Natural killer cell (primary cell): ENCODE measurements around the gene CLN3. TPM values are rescaled to one million over a fixed set of nuclear protein-coding genes. Genes with fewer than 3 reads are reported as not detected.

Source experiments
- ATAC-seq, 3 donors: fragments of 150-1000 bp in 2 of 3; fragments of 200-7000 bp in 1 of 3; cut with Tn5 transposase; 1 replicate in 1 of 3; 2 replicates in 2 of 3; pipeline ENCODE4 v1.10.0; 2021; ENCODE audit warnings: mild to moderate bottlenecking in 2 of 3, moderate library complexity in 2 of 3
- DNase-seq, 2 donors: peaks; one replicate each; pipeline versions ENCODE4 v3.0.0 to v3.0.0-alpha.2; 2013 to 2021; ENCODE audit warnings: mixed read lengths in 1 of 2
- H3K27ac ChIP-seq: one replicate; pipeline ENCODE4 v1.5.1; 2013; ENCODE audit warnings: mild to moderate bottlenecking, low read length
- H3K27me3 ChIP-seq: one replicate; pipeline ENCODE4 v1.6.1; 2013; ENCODE audit warnings: low read length; ENCODE audit not compliant: control insufficient read depth, insufficient read depth
- H3K36me3 ChIP-seq: one replicate; pipeline ENCODE4 v1.6.1; 2013; ENCODE audit warnings: low read length; ENCODE audit not compliant: control insufficient read depth, insufficient read depth
- H3K4me1 ChIP-seq: one replicate; pipeline ENCODE4 v1.6.1; 2013; ENCODE audit warnings: low read length; ENCODE audit not compliant: control insufficient read depth, insufficient read depth
- H3K4me3 ChIP-seq: one replicate; pipeline ENCODE4 v1.5.1; 2013; ENCODE audit warnings: low read length
- H3K9me3 ChIP-seq: one replicate; pipeline ENCODE4 v1.6.1; 2013; ENCODE audit warnings: low read length; ENCODE audit not compliant: control insufficient read depth, insufficient read depth
- H3K27ac Mint-ChIP-seq, 2 donors: one replicate each; pipeline ENCODE4 v1.8.0; 2022; ENCODE audit warnings: mild to moderate bottlenecking in 2 of 2, mixed read lengths in 2 of 2, moderate library complexity in 1 of 2
- H3K27me3 Mint-ChIP-seq, 2 donors: one replicate each; pipeline ENCODE4 v1.8.0; 2022; ENCODE audit warnings: low read depth in 2 of 2, mixed read lengths in 2 of 2
- H3K36me3 Mint-ChIP-seq: one replicate; pipeline ENCODE4 v1.8.0; 2022; ENCODE audit warnings: mixed read lengths
- H3K4me1 Mint-ChIP-seq, 2 donors: one replicate each; pipeline ENCODE4 v1.8.0; 2022; ENCODE audit warnings: mixed read lengths in 2 of 2
- H3K4me3 Mint-ChIP-seq: one replicate; pipeline ENCODE4 v1.8.0; 2022; ENCODE audit warnings: mild to moderate bottlenecking, moderate library complexity, mixed read lengths
- H3K9me3 Mint-ChIP-seq, 2 donors: one replicate each; pipeline ENCODE4 v1.8.0; 2022; ENCODE audit warnings: mixed read lengths in 2 of 2
- WGBS: methylation state at CpG from one replicate; pipeline ENCODE4 v1.1.7; 2013; ENCODE audit warnings: missing lambda C conversion rate; ENCODE audit not compliant: insufficient coverage; 5-methylcytosine and 5-hydroxymethylcytosine counted together
- intact Hi-C: fragments of 100-400 bp; cut with micrococcal nuclease; formaldehyde crosslinking; loops from one replicate; pipeline ENCODE4 v1.14.2; 2022
- total RNA-seq, 4 donors: library from RNA; stranded (reverse); fragments of 120-200 nt in 1 of 4; gene quantifications; one replicate each; pipeline versions ENCODE4 v1.2.3 to v1.2.4, GENCODE V29; 2013 to 2022
- TF ChIP-seq, protein P1 (sequence below): fragments of 200-600 bp; IDR thresholded peaks from one replicate; pipeline ENCODE4 v1.8.0; 2022; ENCODE audit warnings: antibody characterized with exemption

CLN3 gene
- total RNA-seq, 3 donors from 2014 or later (not counting 1 experiment from before 2014, with no cell fraction given) = 71.1 to 85.3 (median 84.7) TPM

DNA sequence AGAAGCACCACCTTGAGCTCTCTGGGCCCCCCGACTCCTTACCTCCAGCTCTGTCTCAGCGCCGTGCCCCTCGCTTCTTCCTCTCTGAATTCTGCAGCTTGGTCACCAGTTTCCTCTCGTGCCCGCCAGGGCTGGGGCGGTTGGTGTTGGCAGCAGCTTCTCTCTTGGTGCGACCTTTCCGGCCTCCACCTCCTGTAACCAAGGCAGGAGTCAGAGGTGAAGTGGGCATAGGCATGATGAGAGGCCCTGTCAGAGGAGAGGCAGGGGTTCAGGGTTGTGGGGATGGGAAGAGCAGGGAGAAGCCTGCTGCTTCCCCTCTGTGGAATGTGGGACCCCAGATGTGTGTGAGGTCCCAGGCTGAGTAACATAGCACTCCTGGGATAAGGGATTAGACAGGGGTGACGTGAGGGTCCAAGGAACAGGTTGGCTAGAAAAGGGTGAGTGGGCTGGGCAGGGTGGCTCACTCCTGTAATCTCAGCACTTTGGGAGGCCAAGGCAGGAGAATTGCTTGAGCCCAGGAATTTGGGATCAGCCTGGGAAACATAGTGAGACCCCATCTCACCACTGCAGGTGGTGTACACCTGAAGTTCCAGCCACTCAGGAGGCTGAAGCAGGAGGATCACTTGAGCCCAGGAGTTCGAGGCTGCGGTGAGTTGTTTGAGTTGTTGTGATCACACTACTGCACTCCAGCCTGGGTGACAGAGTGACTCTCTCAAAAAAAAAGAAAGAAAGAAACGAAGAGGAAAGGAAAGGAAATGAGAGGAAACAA is 46.3 kb upstream of the CLN3 start:
- ATAC-seq (no peak), DNase-seq (no peak)
- H3K27ac Mint-ChIP-seq = no peak overlapping the region
- H3K4me3 Mint-ChIP-seq = no peak overlapping the region
- H3K27ac ChIP-seq = no peak overlapping the region
- H3K4me3 ChIP-seq = no peak overlapping the region
- TF ChIP-seq, protein P1, sequence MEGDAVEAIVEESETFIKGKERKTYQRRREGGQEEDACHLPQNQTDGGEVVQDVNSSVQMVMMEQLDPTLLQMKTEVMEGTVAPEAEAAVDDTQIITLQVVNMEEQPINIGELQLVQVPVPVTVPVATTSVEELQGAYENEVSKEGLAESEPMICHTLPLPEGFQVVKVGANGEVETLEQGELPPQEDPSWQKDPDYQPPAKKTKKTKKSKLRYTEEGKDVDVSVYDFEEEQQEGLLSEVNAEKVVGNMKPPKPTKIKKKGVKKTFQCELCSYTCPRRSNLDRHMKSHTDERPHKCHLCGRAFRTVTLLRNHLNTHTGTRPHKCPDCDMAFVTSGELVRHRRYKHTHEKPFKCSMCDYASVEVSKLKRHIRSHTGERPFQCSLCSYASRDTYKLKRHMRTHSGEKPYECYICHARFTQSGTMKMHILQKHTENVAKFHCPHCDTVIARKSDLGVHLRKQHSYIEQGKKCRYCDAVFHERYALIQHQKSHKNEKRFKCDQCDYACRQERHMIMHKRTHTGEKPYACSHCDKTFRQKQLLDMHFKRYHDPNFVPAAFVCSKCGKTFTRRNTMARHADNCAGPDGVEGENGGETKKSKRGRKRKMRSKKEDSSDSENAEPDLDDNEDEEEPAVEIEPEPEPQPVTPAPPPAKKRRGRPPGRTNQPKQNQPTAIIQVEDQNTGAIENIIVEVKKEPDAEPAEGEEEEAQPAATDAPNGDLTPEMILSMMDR = no peak
- H3K36me3 Mint-ChIP-seq = no peaks in the 10 kb centered on the region
- no peaks in the 10 kb centered on the region for H3K36me3 ChIP-seq
- intact Hi-C loops = no loop called here
- H3K4me1 ChIP-seq = peaks cover 15% of the 10 kb centered on the region
- no peaks in the 10 kb centered on the region for H3K9me3 ChIP-seq
- H3K27me3 ChIP-seq = no peaks in the 10 kb centered on the region
- 91% methylated on average over 13 of the region's 13 CpGs for WGBS
- no peaks in the 10 kb centered on the region for H3K9me3 Mint-ChIP-seq
- H3K4me1 Mint-ChIP-seq = peaks cover 17% of the 10 kb centered on the region in 2 donors
- no peaks in the 10 kb centered on the region for H3K27me3 Mint-ChIP-seq

DNA sequence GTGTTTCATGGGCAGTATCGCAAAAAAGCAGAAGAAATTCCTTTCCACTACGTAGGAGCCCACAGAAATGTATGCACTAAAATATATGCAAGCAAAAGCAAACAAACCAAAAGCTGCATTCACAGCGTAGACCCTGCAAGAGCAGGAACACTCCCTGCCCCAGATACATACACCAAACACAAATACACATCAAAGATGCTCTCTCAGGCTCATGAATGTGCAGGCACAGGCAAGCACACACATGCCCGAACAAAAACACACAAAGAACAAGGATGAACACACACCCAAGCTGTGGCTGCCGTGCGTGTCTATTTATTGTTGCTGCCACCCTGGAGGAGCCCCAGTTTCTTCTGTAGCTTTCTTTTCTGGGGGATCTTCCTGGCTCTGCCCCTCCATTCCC is 45.2 kb upstream of the CLN3 start:
- Mint-ChIP-seq H3K9me3 (no peaks in the 10 kb centered on the region), H3K4me1 (peaks cover 17% of the 10 kb centered on the region in 2 donors), H3K36me3 (no peaks in the 10 kb centered on the region), H3K4me3 (no peak overlapping the region), H3K27me3 (no peaks in the 10 kb centered on the region), H3K27ac (no peak overlapping the region)
- Histone ChIP-seq H3K4me3 (no peak overlapping the region), H3K4me1 (peaks cover 15% of the 10 kb centered on the region), H3K27me3 (no peaks in the 10 kb centered on the region), H3K27ac (no peak overlapping the region), H3K36me3 (no peaks in the 10 kb centered on the region), H3K9me3 (no peaks in the 10 kb centered on the region)
- ATAC-seq = no peak
- TF ChIP-seq, protein P1 = no peak
- intact Hi-C loops = no loop called here
- no peak for DNase-seq
- 91% methylated on average over 6 of the region's 6 CpGs for WGBS

DNA sequence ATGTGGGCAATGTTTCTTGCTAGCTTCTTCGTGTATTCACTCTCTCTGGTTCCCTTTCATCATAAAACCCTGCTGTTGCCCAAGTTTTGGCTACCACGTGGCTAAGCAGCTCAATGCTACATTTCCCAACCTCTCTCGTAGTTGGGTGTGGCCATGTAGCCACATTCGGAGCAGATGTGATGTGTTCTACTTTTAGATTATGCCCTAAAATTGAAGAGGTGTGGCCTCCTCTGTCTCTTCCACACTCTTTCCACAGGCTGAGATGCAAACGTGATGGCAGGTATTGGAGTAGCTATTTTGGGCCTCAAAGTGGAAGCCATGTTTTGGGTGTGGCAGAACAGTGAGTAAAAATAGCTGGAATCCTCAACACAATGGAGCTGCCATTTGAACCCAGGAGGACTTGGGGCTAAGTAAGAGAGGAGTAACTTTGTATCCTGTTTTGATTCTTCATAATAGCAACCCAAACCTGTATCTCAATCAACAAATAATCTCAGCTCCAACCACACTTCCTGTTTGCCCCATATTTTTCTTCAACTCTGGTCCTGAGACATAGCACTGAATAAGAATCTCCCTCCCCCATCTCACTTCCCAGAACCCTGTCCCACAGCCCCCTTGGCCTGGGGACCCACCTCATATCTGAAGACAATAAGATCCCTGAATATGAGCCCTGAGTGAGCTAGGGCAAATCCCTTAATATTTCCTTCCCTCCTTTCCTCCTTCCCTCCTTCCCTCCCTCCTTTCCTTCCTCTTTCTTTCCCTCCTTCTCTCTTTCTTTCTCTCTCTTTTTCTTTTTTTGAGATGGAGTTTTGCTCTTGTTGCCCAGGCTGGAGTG is 42.9 kb upstream of the CLN3 start:
- Histone ChIP-seq H3K27ac (no peak overlapping the region), H3K27me3 (no peaks in the 10 kb centered on the region), H3K4me1 (peaks cover 15% of the 10 kb centered on the region), H3K4me3 (no peak overlapping the region), H3K9me3 (no peaks in the 10 kb centered on the region), H3K36me3 (no peaks in the 10 kb centered on the region)
- Mint-ChIP-seq H3K4me1 (peaks cover 17% of the 10 kb centered on the region in 2 donors), H3K36me3 (no peaks in the 10 kb centered on the region), H3K9me3 (no peaks in the 10 kb centered on the region), H3K27me3 (no peaks in the 10 kb centered on the region), H3K27ac (peak overlapping the region; percentile 76 to 81), H3K4me3 (peak overlapping the region; percentile 62)
- TF ChIP-seq, protein P1 = no peak
- intact Hi-C loops = no loop called here
- WGBS = 43% methylated on average over 1 of the region's 5 CpGs
- ATAC-seq (peak; percentile 52 to 63 (median 58)), DNase-seq (peak in 1 of 2 donors; percentile 48)
